Stimulated activated CD8-positive, alpha-beta memory T cell treated with anti-CD3 and anti-CD28 coated beads, Interleukin-7, amount 100 ng/mL, for 48 hours (primary cell): ENCODE measurements around the gene NRAS.

ENCODE experiments used
- DNase-seq, 2 donors: peaks; one replicate each; pipeline ENCODE4 v3.0.0-alpha.2; 2020; ENCODE audit warnings: low read depth in 1 of 2; ENCODE audit errors: extremely low read depth in 1 of 2

Gene NRAS

DNA sequence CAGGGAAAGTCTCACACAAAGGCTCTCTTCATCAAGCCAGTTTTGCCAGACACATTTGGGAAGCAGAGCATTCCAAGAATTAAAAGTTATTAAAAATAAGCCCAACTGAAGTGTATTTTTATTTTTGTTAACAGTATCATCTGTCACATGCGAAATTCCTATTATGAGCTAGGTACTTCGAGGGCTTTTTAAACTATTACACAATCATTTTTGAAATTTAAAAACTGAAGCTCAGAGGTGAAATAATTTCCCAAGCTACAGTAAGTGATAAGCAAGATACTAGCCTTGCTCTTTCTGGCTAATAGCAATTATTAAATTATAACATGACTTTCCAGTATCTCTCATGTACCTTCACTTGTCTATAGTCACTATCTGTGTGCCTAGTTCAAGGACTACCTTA, 12.0 kb upstream of the NRAS start:
- no peak for DNase-seq

DNA sequence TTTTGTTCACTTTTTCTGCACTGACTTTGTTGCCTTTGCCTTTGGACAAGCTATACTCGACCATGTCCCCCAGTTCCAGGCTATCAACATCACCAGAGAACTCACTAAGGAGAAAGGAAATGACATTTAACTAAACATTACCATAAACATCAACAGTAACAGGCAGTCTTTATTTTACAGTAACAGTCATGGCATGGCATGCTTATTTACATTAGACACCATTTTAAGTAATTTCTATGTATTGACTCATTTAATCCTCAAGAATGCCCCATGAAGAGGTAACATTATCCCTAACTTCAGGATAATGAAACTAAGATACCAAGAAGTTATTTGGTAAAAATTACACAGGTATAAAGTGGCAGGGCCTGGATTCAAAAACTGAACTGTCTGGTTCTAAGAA, 8.7 kb upstream of the NRAS start:
- no peak for DNase-seq

DNA sequence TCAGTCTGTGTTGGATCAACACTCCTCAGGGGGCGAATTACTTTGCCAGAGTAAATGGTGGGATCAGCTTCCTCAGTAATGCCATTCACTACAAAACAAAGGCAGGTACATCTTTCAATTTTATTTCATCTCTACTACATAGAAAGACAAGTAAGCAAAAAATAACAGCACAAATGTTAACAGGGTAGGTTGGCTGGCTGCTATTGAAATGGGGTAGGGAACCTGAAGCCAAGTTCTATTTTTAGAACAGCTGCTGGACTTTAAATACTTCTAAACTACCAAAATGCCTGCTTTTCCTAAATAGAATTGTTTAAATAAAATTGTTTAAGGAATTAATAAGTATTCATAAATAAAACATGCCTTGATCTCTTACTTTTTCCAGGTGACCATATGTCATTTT, 7.3 kb upstream of the NRAS start:
- DNase-seq: no peak

DNA sequence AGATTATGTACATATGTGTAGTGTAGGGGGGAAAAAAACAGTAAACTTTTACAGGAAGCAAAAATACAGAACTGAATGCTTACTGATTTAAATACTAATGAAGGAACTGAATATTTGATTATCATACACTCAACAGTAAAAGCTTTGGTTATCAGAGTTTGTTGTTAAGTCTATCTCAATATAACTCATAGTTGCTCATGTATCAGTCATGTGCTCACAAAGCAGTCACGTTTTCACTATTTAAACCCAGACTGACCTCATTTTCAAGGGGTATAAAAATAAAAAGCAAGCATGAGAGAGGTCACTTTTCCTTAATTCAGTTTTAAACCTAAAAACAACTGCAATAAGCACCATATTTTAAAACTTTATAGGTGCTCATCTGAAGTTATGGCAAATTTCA, 6.9 kb upstream of the NRAS start:
- no peak for DNase-seq

DNA sequence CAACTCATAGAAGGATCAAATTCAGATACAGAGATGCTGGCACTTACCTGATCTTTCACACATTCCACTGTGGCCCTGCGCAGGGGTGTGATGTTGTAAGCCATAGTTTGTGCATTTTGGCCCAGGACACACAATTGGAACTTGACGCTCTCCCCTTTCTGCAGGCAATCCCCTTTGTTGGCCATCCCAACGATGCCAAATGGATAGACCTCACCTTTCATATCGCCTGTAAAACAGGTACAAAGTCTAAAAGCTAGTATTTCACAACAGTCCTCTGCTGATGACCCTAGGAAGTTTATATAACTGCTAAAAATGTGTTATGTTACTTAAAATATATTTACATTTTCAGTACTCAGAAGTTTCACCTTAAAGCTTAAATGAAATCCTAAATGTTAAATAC, 3.9 kb upstream of the NRAS start:
- no peak for DNase-seq

DNA sequence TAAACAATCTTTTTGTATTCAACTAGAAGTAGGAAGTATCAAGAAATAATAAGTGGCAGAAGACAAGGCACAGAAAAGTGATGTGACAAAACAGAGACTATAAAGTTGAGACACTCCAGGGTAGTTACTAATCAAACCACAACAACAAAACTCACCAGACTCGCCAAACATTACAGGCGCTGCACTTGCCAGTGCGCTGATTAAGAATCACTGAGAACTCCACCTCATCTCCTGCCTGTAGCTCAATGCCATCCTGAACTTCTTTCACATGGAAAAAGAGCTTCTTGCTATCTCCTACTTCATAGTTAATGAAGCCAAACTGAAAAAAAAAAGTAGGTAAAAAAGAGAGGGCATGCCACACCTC, 2.8 kb upstream of the NRAS start:
- no peak for DNase-seq

DNA sequence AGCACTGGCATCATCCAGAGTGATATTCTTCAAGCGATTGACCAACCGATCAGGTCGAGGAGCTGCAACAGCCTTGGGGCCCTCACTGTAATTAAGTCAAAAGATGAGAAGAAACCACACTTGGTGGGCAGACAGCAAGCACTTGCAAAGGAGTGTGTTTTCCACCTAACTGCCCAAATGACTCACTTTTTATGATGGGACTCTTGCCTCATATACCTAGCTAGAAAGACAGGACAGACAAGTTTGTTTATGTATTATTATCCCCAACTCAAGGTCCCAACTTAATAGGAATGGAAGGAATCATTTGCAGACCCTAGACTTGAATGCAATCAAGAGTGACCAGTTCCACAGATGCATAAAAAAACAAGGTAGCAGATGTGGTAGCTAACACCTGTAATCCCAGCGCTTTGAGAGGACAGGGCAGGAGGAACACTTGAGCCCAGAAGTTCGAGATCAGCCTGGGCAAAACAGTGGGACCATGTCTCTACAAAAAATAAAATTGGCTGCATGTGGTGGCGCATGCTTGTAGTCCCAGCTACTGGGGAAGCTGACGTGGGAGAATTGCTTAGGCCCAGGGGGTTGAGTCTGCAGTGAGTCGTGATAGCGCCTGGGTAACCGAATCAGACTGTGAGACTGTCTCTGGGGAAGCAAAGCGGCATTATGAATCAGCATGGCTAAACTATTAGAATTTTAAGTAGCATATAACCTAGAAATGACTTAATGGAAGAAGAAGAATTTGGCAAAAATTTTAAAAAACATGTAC, 2.3 kb upstream of the NRAS start:
- peak in 1 of 2 donors; percentile 32 for DNase-seq

DNA sequence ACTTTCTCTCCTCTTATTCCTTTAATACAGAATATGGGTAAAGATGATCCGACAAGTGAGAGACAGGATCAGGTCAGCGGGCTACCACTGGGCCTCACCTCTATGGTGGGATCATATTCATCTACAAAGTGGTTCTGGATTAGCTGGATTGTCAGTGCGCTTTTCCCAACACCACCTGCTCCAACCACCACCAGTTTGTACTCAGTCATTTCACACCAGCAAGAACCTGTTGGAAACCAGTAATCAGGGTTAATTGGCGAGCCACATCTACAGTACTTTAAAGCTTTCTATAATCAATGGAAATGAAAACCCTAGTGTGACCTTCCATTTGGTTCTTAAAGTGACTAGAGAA, 643 bp downstream of the NRAS start:
- no peak for DNase-seq

DNA sequence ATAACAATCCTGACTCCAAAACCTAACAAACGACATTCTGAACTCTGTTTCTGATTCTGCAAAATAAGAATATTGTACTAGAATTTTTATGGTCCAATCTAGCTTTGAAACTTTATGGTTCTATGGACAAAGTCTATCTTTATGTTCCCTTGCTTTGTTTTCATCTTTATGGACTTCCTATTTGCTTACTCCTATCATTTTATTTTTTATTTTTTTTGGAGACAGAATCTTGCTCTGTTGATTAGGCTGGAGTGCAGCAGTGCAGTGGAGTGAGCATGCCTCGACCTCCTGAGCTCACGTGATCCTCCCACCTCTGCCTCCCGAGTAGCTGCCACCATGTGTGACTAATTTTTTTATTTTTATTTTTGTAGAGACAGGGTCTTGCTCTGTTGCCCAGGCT, 3.6 kb downstream of the NRAS start:
- DNase-seq: no peak

DNA sequence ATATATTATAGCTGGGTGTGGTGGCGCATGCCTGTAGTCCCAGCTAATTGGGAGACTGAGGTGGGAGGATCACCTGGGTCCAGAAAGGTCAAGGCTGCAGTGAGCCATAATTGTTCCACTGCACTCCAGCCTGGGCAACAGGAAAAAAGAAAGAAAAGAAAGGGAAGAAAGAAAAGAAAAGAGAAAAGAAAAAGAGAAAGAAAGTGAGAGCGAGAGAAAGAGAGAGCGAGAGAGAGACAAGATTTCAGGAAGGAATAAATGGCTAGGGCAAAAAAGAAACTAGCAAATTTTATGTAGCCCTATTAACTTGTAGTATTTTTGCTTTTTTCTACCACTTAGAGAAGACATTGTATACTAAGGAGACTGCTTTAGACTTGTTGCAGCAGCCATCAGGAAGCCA, 6.2 kb downstream of the NRAS start:
- no peak for DNase-seq

DNA sequence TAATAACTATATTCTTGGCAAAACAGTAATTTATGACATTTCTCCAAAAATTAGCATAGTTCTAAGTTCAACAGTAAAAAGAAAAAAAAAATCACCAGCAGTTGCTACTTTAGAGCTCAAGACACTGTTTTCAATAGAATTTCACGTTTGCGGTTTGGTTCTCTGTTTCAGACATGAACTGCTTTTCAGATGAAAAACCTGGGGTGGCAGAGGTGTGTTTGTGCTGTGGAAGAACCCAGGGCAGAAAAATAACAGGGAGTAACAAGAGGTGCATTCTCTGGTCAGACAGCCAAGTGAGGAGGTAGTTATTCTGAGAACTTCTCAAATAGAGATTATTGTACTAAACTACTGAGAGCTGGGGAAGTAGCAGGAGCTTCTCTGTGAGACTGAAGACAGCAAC, 9.0 kb downstream of the NRAS start:
- DNase-seq: no peak

DNA sequence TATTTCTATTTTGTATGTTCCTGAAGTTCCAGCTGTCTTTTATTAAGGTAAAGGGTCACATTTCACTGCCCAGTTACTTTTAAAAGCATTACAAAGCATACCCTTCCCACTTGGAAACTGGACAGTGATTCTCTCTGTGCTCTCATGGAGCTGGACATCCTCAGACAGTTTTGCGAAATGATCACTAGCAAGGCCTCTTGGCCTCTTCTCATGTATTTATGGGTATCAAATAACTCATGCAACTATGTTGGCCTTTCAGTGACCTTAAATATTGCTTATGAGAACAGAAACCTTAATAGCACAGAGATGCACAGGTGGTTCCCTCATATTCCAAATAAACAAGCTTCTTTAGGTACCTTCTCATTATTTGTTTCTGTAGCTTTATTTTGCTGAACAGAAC, 13.3 kb downstream of the NRAS start:
- DNase-seq: no peak

DNA sequence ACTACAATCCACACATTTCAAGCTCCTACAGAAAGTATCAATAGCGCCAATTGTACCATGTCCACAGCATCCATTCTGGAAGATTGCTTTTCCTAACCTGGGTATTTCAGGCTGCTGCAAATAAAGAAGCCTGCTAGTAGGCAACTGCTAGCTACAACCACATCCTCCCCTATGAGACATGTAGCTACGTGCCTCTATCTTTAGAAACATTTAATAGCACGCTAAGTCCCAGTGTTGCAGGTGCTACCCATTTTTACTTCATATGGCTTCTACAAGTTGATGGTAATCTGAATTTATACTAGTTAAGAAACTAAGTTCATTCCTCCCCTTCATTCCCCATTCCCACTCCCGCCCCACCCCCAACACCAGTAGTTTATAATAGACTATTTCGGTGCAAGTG, 13.8 kb downstream of the NRAS start:
- DNase-seq: no peak

DNA sequence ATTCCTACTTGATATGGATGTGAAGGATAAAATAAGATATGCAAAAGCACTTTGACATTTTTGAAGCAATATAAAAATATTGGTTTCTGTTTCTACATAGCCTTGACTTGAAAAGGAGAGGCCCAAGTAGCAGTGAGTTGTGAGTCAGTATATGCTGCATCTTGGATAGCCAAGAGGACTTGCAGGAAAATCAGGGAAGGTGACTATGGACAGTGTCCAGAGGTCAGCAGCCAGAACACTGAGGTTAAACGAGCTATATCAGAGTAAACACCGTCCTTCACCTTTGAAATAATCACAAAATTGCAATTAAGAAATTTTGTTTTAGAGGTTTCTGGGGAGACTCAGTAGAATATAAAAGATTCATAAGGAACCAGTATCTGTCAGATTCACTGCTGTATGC, 14.6 kb downstream of the NRAS start:
- DNase-seq: no peak

DNA sequence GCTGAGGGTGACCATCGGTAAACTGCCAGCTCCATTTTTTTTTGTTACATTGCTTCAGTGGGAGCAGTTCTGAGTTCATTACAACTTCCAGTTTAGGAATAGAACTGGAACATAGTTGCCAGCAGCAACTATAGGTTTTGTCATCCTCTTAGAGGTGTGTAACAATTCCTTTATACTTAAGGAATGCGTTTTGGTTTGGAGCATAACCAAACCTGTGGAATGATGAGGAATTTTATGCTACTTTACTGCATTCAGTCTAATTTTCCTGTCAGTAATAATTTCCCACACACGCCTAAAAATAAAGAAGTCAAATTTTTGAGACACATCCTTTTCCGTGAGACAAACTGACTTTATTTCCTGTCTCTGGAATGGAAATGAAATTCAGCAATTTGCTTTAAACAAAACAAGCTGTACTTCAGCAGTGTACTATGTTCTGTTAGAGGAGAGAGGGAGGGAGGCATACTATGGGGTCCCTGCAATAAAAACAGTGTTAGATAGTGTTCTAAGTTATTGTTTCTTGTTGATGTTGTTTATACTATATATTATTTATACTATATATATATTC, 16.5 kb downstream of the NRAS start:
- DNase-seq: no peak

DNA sequence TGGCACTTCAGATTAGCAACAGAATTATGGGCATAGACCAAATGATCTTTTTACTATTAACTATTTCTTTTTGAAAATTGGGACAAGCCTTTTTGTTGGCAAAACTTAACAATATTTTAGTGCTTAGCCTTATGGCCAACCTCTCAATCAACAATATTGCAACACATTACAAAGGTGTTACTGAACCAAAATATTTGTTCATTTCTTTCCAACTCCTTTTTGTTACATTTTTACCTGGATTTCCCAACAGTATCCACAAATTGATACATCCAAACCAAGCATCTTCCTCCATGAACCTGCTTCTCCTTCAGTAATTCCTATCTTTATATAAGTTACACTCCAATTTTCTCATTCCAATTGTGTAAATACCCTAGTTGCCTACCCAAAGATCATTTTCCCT, 19.8 kb downstream of the NRAS start:
- DNase-seq: no peak

DNA sequence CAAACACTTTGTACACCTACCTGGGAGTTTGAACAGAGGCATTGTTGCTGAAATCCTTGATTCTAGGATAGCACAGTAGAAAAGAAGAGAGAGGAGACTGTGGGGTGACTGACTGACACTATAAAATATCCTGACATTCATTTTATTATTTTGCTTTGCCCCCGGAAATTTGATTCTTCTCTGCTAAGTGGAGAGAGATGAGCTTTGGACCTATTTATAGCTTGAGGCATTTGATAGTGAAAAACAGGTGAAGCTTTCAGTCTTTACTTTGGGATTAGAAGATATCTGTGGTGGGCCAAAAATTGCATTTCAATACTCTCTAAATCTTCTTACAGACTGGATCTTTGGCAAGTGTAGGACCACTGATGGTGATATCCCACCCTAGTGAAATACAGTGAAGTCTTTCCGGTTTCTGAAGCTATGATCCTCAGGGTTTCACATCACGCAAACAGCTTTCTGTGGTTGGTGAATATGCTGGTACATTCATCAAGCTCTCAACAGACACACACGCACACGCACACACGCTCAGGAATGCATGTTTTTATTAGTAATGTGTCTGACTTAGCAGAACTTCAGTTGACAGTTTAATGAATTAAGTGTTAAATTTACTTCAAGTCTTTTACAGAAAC, 21.0 kb downstream of the NRAS start, which contains the start of gene AMPD1:
TSS of gene AMPD1 (minus strand) at position 117 of the 629 bp plus-strand sequence. CDS start at position 42, 75 bp downstream.
- no peak for DNase-seq

DNA sequence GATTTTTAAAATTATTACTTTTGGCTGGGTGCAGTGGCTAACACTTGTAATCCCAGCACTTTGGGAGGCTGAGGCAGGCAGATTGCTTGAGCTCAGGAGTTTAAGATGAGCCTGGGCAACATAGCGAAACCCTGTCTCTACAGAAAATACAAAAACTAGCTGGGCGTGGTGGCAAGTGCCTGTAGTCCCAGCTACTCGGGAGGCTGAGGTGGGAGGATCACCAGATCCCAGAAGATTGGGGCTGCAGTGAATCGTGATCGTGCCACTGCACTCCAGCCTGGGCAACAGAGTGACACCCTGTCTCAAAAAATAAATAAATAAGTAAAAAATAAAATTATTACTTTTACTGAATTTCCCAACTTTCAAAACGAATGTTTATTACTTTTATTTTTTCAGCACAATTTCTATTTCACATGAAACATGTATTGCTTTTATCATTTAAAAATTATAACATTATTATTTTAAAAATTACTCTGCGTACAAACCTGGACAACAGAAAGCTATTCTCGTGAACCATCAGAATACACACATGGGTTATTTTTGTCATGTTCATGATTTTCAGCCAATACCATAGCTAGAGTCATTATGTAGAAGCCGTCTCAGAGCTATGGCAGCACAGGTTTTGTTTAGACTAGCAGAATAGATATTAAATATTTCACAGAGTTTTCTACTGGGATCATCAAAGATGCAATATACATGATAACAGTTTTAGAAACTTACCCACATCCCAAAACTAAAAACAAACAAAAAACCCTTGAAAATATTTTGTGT, 21.8 kb downstream of the NRAS start:
- no peak for DNase-seq

DNA sequence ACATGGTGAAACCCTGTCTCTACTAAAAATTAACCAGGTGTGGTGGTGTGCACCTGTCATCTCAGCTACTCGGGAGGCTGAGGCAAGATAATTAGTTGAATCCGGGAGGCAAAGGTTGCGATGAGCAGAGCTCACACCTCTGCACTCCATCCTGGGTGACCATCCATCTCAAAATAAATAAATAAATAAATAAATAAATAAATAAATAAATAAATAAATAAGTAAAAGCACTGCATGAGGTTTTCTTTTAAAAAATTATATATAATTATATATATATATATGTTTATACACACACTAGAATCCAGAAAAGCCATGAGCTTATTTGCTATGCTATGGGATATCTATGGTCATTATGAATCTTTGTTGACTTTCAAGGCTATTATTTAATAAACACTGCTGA, 23.6 kb downstream of the NRAS start:
- DNase-seq: no peak

DNA sequence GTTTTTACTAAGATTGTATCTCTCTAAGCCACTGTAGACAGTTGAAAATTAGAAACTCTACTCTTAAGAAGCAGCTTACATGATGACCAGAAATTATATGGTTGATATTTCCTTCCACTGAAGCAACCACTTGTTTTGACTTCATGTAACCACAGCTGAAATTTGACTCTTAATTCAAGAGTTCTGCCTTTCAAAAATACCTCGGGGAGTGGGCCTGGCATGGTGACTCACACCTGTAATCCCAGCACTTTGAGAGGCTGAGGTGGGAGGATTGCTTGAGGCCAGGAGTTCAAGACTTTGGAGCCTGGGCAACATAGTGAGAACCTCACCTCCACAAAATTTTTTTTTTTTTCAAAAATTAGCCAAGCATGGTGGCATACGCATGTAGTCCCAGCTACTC, 25.5 kb downstream of the NRAS start:
- DNase-seq: no peak

DNA sequence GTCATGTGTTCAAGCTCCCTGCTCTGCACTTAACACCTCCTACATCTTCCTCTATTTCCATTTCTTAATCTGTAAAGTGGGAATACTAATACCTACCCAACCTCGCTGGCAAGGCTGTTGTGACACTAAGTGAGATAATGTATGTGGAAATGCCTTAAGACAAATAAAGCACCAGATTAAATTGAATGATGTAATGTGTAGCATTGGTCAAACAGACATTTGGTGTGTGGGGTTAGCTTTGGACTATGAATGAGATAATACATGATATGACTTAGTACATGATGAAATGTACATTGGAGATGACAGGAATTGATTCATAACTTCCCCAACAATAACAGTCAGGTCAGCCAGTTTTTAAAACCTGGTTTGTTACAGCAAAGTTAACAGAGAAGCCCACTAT, 26.4 kb downstream of the NRAS start:
- DNase-seq: no peak

DNA sequence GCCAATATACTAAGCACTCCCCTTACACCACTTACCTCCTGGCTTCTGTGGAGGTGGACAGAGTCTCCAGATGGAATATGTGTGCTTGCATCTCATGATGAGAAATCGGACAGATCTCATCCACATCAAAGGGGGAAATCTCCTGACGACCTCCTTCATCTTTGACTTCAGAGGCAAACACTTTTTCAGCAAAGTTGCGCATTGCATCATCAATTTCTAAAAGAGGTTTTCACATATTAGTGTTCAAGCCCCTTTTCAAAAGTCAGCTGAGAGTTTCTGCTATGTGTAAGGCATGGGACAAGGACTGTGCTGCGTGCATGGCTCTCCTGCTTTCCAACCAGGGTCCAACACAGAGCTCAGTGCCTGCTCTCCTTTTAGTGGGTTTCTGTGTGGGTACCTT, 28.0 kb downstream of the NRAS start:
- DNase-seq: no peak
